Loucy (cell line): ENCODE results near the gene CACNA1B.

Experiments
- CTCF ChIP-seq: fragments of 200-600 bp; sonication (generic); conservative IDR thresholded peaks from 2 replicates; pipeline ENCODE4 v1.5.1; 2014; ENCODE audit warnings: mild to moderate bottlenecking, antibody characterized with exemption, low read length
- EZH2phosphoT487 ChIP-seq: fragments of 200-600 bp; IDR thresholded peaks from 2 replicates; pipeline ENCODE4 v1.6.1; 2018; ENCODE audit warnings: antibody characterized with exemption, mild to moderate bottlenecking, moderate library complexity, borderline replicate concordance

- TF ChIP-seq CTCF = no peak
- TF ChIP-seq EZH2phosphoT487 = no peak
Observed at GRCh38 chr9:138101444-138102234, 224.1 kb downstream of the CACNA1B start.
